ENCODE results near the gene DGCR6L.
A peak's percentile ranks its signal among the peaks of the same experiment; 100 is the strongest.

DGCR6L gene

GRCh38 chr22:20298110-20298802 lies 21.6 kb downstream of the DGCR6L start:
- in situ Hi-C loops (cut with HindIII; ENCODE audit: low sequenced_read_pairs): no loop called here
- TF ChIP-seq CTCF (IDR thresholded peaks at IDR 0.05; ENCODE audit: low read depth, low read length, missing control alignments): no peak
- H3K4me3 ChIP-seq (ENCODE audit: low read depth, low read length): peak overlapping the region; percentile 42
- no peak for DNase-seq (ENCODE audit: low read depth)

GRCh38 chr22:20297414-20298109 lies 22.3 kb downstream of the DGCR6L start:
- no peak for DNase-seq (ENCODE audit: low read depth)
- no peak overlapping the region for H3K4me3 ChIP-seq (ENCODE audit: low read depth, low read length)
- TF ChIP-seq CTCF (IDR thresholded peaks at IDR 0.05; ENCODE audit: low read depth, low read length, missing control alignments): no peak
- in situ Hi-C loops (cut with HindIII; ENCODE audit: low sequenced_read_pairs): no loop called here

GRCh38 chr22:20296598-20296997 lies 23.3 kb downstream of the DGCR6L start:
- no peak for DNase-seq (ENCODE audit: low read depth)
- no peak overlapping the region for H3K4me3 ChIP-seq (ENCODE audit: low read depth, low read length)
- in situ Hi-C loops (cut with HindIII; ENCODE audit: low sequenced_read_pairs): no loop called here
- no peak for TF ChIP-seq CTCF (IDR thresholded peaks at IDR 0.05; ENCODE audit: low read depth, low read length, missing control alignments)

GRCh38 chr22:20295262-20296064 lies 24.4 kb downstream of the DGCR6L start:
- DNase-seq (ENCODE audit: low read depth): no peak
- no peak overlapping the region for H3K4me3 ChIP-seq (ENCODE audit: low read depth, low read length)
- peak; percentile 5 for TF ChIP-seq CTCF (IDR thresholded peaks at IDR 0.05; ENCODE audit: low read depth, low read length, missing control alignments)
- in situ Hi-C loops (cut with HindIII; ENCODE audit: low sequenced_read_pairs): no loop called here

- in situ Hi-C loops (cut with HindIII; ENCODE audit: low sequenced_read_pairs): no loop called here
- TF ChIP-seq CTCF (IDR thresholded peaks at IDR 0.05; ENCODE audit: low read depth, low read length, missing control alignments): no peak
- DNase-seq (ENCODE audit: low read depth): no peak
- H3K4me3 ChIP-seq (ENCODE audit: low read depth, low read length): no peak overlapping the region
Measured at GRCh38 chr22:20292673-20293232, 27.1 kb downstream of the DGCR6L start.

- H3K4me3 ChIP-seq (ENCODE audit: low read depth, low read length): no peak overlapping the region
- no peak for TF ChIP-seq CTCF (IDR thresholded peaks at IDR 0.05; ENCODE audit: low read depth, low read length, missing control alignments)
- in situ Hi-C loops (cut with HindIII; ENCODE audit: low sequenced_read_pairs): no loop called here
- no peak for DNase-seq (ENCODE audit: low read depth)
Measured at GRCh38 chr22:20292108-20292507, 27.8 kb downstream of the DGCR6L start.
